Mesendoderm (in vitro differentiated cells): ENCODE results near the gene PASD1.
"Not testable (repeated sequence)": the region's sequence is repeated elsewhere in the genome, so short reads cannot be mapped to it uniquely, and the experiment has no call there.

Source experiments
- DNase-seq: peaks from one replicate; pipeline ENCODE4 v3.0.0; 2013
- H2AK5ac ChIP-seq: 2 replicates; pipeline ENCODE4 v1.6.1; 2013; ENCODE audit warnings: low read length, inconsistent platforms
- H2BK120ac ChIP-seq: 2 replicates; pipeline ENCODE4 v1.6.1; 2013; ENCODE audit warnings: low read depth, mild to moderate bottlenecking, low read length, moderate library complexity, mixed read lengths
- H2BK15ac ChIP-seq: replicated peaks from 2 replicates; pipeline ENCODE4 v1.6.1; 2013; ENCODE audit warnings: low read depth, mild to moderate bottlenecking, moderate library complexity
- H2BK5ac ChIP-seq: 2 replicates; pipeline ENCODE4 v1.6.1; 2013; ENCODE audit warnings: low read length, inconsistent platforms
- H3K18ac ChIP-seq: 2 replicates; pipeline ENCODE4 v1.6.1; 2013; ENCODE audit warnings: mild to moderate bottlenecking, low read length, mixed read lengths
- H3K23ac ChIP-seq: one replicate; pipeline ENCODE4 v1.6.1; 2013; ENCODE audit warnings: low read length
- H3K27ac ChIP-seq: 2 replicates; pipeline ENCODE4 v1.5.1; 2013; ENCODE audit warnings: low read depth, mild to moderate bottlenecking, inconsistent platforms, low read length, moderate library complexity
- H3K27me3 ChIP-seq: 2 replicates; pipeline ENCODE4 v1.6.1; 2013; ENCODE audit warnings: low read length, control low read depth, mild to moderate bottlenecking, inconsistent platforms; ENCODE audit not compliant: insufficient read depth, poor library complexity
- H3K36me3 ChIP-seq: 2 replicates; pipeline ENCODE4 v1.6.1; 2013; ENCODE audit warnings: low read length, inconsistent platforms; ENCODE audit not compliant: control insufficient read depth, insufficient read depth
- H3K4ac ChIP-seq: one replicate; pipeline ENCODE4 v1.6.1; 2013; ENCODE audit warnings: low read depth, mild to moderate bottlenecking, low read length, moderate library complexity
- H3K4me1 ChIP-seq: 2 replicates; pipeline ENCODE4 v1.6.1; 2013; ENCODE audit warnings: low read depth, low read length, inconsistent platforms; ENCODE audit not compliant: control insufficient read depth
- H3K4me2 ChIP-seq: 2 replicates; pipeline ENCODE4 v1.6.1; 2013; ENCODE audit warnings: low read length
- H3K4me3 ChIP-seq: 2 replicates; pipeline ENCODE4 v1.5.1; 2013; ENCODE audit warnings: mild to moderate bottlenecking, low read length
- H3K56ac ChIP-seq: one replicate; pipeline ENCODE4 v1.6.1; 2013; ENCODE audit warnings: low read length
- H3K79me1 ChIP-seq: 2 replicates; pipeline ENCODE4 v1.6.1; 2013; ENCODE audit warnings: low read length, inconsistent platforms
- H3K79me2 ChIP-seq: 2 replicates; pipeline ENCODE4 v1.6.1; 2013; ENCODE audit warnings: mild to moderate bottlenecking, low read length; ENCODE audit not compliant: control insufficient read depth, insufficient read depth
- H3K9ac ChIP-seq: 2 replicates; pipeline ENCODE4 v1.6.1; 2013; ENCODE audit warnings: low read length, inconsistent platforms
- H4K5ac ChIP-seq: one replicate; pipeline ENCODE4 v1.6.1; 2013; ENCODE audit warnings: low read length
- H4K8ac ChIP-seq: one replicate; pipeline ENCODE4 v1.6.1; 2013; ENCODE audit warnings: low read depth, mild to moderate bottlenecking, control low read depth, low read length, moderate library complexity
- WGBS: extraction: QIAGEN DNeasy Blood & Tissue Kit; methylation state at CpG from one replicate; pipeline ENCODE4 v1.1.7; 2013; ENCODE audit warnings: low lambda C conversion rate, missing lambda C conversion rate; ENCODE audit not compliant: insufficient coverage; ENCODE audit errors: extremely low coverage; 5-methylcytosine and 5-hydroxymethylcytosine counted together

The PASD1 gene

DNA sequence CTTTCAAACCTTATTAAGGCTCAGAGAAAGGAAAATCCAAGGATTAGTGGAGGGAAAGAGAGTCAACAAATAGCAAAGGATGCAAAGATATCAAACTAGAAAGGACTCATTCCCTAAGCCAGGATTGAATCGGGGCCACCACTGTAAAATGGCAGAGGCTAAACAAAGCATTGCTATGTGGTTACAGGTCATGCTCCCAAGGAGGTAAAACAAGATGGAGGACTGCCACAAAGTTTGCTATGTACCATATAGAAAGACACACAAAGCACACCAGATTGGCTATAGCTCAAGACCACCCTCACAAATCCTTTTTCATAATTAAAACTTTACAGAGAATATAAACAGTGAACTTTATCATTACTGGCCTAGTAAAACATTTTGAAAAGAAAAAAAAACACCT is 25.9 kb upstream of the PASD1 start:
- H2BK15ac ChIP-seq = no peak overlapping the region
- no peak overlapping the region for H4K8ac ChIP-seq
- no peaks in the 10 kb centered on the region for H3K79me1 ChIP-seq
- no peak overlapping the region for H4K5ac ChIP-seq
- H3K4me2 ChIP-seq = no peak overlapping the region
- H2BK120ac ChIP-seq = no peak overlapping the region
- H3K9ac ChIP-seq = no peak overlapping the region
- WGBS = no CpG with 5 or more reads among the region's 1 CpG
- no peak overlapping the region for H3K27ac ChIP-seq
- H3K23ac ChIP-seq = no peak overlapping the region
- no peaks in the 10 kb centered on the region for H3K27me3 ChIP-seq
- H3K4me1 ChIP-seq = no peaks in the 10 kb centered on the region
- DNase-seq = no peak
- no peak overlapping the region for H3K4ac ChIP-seq
- H3K79me2 ChIP-seq = no peaks in the 10 kb centered on the region
- H3K18ac ChIP-seq = no peak overlapping the region
- no peak overlapping the region for H2BK5ac ChIP-seq
- no peak overlapping the region for H2AK5ac ChIP-seq
- no peak overlapping the region for H3K4me3 ChIP-seq
- H3K36me3 ChIP-seq = no peaks in the 10 kb centered on the region
- no peak overlapping the region for H3K56ac ChIP-seq

DNA sequence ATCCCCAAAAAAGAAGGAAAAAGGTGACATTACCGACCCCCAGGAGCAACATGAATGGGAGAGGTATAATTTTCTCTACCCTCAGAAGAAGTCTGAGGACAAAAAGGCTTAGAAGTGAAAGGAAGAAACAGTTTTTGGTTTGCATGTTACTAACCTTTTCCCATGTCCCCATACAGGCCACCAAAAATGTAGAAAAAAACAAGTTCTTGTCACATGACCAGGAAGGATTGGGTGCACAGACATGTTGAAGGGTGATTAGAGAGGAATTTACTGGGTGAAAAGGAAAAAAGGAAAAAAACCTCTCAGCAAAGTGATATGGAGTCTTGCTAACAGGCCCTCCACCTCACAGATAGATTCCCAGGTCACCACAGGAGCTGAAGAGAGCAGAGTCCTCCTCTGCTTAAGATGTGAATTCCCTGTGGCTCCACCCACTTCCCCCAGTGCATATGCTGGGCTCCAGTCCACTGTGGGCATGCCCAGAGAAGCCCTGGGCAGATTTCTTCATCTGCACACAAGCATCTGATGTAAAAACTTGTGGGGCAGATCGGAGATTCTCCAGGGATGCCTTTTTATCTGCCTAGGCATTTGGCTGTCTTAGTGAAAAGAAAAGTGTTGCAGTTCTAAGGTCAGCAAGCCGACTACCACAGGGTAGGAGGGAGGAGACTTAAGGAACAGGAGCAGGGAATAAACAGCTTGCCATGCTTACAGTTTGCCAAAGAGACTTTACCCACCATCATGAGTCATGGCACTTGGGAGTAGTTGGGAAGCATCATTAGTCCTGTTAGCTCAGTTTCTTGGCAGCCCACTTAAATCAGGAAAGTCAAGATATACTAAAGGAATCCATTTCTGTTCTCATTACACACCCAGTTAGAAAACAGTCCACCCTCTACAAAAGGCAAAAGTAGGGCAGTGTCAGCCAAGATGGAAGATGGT is 25.0 kb upstream of the PASD1 start:
- Histone ChIP-seq H3K27me3 (no peaks in the 10 kb centered on the region), H3K4me1 (no peaks in the 10 kb centered on the region), H4K8ac (no peak overlapping the region), H3K23ac (no peak overlapping the region), H3K79me1 (no peaks in the 10 kb centered on the region), H2AK5ac (no peak overlapping the region), H2BK15ac (no peak overlapping the region), H3K4me2 (no peak overlapping the region), H3K9ac (no peak overlapping the region), H2BK120ac (no peak overlapping the region), H2BK5ac (no peak overlapping the region), H3K79me2 (no peaks in the 10 kb centered on the region), H3K4ac (no peak overlapping the region), H3K4me3 (no peak overlapping the region), H3K36me3 (no peaks in the 10 kb centered on the region), H4K5ac (no peak overlapping the region), H3K27ac (no peak overlapping the region), H3K18ac (no peak overlapping the region), H3K56ac (no peak overlapping the region)
- no peak for DNase-seq
- WGBS = no CpG with 5 or more reads among the region's 3 CpGs

- no peak overlapping the region for H2AK5ac ChIP-seq
- no CpG with 5 or more reads among the region's 2 CpGs for WGBS
- no peak overlapping the region for H3K4ac ChIP-seq
- H3K56ac ChIP-seq = no peak overlapping the region
- no peaks in the 10 kb centered on the region for H3K79me1 ChIP-seq
- no peak for DNase-seq
- no peak overlapping the region for H3K23ac ChIP-seq
- H2BK120ac ChIP-seq = no peak overlapping the region
- no peak overlapping the region for H4K8ac ChIP-seq
- no peak overlapping the region for H3K18ac ChIP-seq
- no peaks in the 10 kb centered on the region for H3K27me3 ChIP-seq
- H4K5ac ChIP-seq = no peak overlapping the region
- no peaks in the 10 kb centered on the region for H3K79me2 ChIP-seq
- H3K4me1 ChIP-seq = no peaks in the 10 kb centered on the region
- H3K27ac ChIP-seq = no peak overlapping the region
- no peak overlapping the region for H2BK5ac ChIP-seq
- H3K4me3 ChIP-seq = no peak overlapping the region
- no peak overlapping the region for H3K9ac ChIP-seq
- no peak overlapping the region for H2BK15ac ChIP-seq
- no peaks in the 10 kb centered on the region for H3K36me3 ChIP-seq
- H3K4me2 ChIP-seq = no peak overlapping the region
These were observed 19.8 kb upstream of the PASD1 start for GRCh38 chrX:151543706-151544105.

GRCh38 chrX:151546226-151546625 is 17.2 kb upstream of the PASD1 start:
- not testable (repeated sequence) for H4K8ac ChIP-seq, H3K4ac ChIP-seq, H4K5ac ChIP-seq, H3K27ac ChIP-seq, H2BK15ac ChIP-seq, H3K23ac ChIP-seq, H3K18ac ChIP-seq, H3K36me3 ChIP-seq, H2BK120ac ChIP-seq, H3K4me2 ChIP-seq, H3K56ac ChIP-seq, H2AK5ac ChIP-seq, H3K79me2 ChIP-seq, H3K4me3 ChIP-seq, H3K4me1 ChIP-seq, H3K9ac ChIP-seq, H2BK5ac ChIP-seq, H3K27me3 ChIP-seq, H3K79me1 ChIP-seq
- DNase-seq = peak; percentile 12
- WGBS = no CpG with 5 or more reads among the region's 6 CpGs

- not testable (repeated sequence) for H3K27me3 ChIP-seq, H3K4me1 ChIP-seq, H3K27ac ChIP-seq, H4K8ac ChIP-seq, H3K4me2 ChIP-seq, H3K79me2 ChIP-seq, H3K4me3 ChIP-seq, H2BK5ac ChIP-seq, H3K23ac ChIP-seq, H3K36me3 ChIP-seq, H2AK5ac ChIP-seq, H3K56ac ChIP-seq, H3K79me1 ChIP-seq, H3K18ac ChIP-seq, H4K5ac ChIP-seq, H2BK15ac ChIP-seq, DNase-seq, H3K4ac ChIP-seq, H2BK120ac ChIP-seq, H3K9ac ChIP-seq
- no CpG with 5 or more reads among the region's 25 CpGs for WGBS
These were observed 12.3 kb upstream of the PASD1 start for GRCh38 chrX:151551176-151551575.

DNA sequence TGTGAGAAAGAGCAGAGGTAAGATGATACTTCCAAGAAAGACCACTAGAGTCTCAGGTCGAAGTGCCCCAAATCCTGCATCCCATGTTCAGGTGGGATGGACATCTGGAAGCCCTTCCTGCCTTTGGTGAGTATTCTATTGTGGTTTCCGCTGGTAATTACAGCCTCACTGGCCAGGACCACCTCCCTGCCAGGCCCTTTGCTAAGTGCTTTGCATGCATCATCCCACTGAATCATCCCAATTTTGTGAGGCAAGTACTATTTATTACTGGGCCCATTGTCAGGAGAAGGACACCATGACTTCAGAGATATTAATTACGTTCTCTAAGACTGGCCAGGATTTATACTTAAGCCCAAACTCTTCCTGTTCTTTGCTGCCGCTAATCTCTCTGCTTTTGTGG is 10.7 kb upstream of the PASD1 start:
- no peak overlapping the region for H3K4me2 ChIP-seq
- no peaks in the 10 kb centered on the region for H3K36me3 ChIP-seq
- H3K27me3 ChIP-seq = no peaks in the 10 kb centered on the region
- DNase-seq = no peak
- no CpG with 5 or more reads among the region's 4 CpGs for WGBS
- no peaks in the 10 kb centered on the region for H3K79me2 ChIP-seq
- H3K4me3 ChIP-seq = no peak overlapping the region
- no peak overlapping the region for H2AK5ac ChIP-seq
- no peaks in the 10 kb centered on the region for H3K79me1 ChIP-seq
- H2BK5ac ChIP-seq = no peak overlapping the region
- no peak overlapping the region for H2BK120ac ChIP-seq
- no peak overlapping the region for H3K56ac ChIP-seq
- no peak overlapping the region for H2BK15ac ChIP-seq
- H3K27ac ChIP-seq = no peak overlapping the region
- no peak overlapping the region for H3K4ac ChIP-seq
- H4K5ac ChIP-seq = no peak overlapping the region
- H3K23ac ChIP-seq = no peak overlapping the region
- H3K4me1 ChIP-seq = no peaks in the 10 kb centered on the region
- no peak overlapping the region for H4K8ac ChIP-seq
- H3K9ac ChIP-seq = no peak overlapping the region
- H3K18ac ChIP-seq = no peak overlapping the region
